PC-9 (cell line): ENCODE data around the gene VANGL1.
A peak's percentile ranks its signal among the peaks of the same experiment; 100 is the strongest.

ENCODE experiments used
- EZH2 ChIP-seq: fragments of 200-600 bp; sonication (generic); IDR thresholded peaks from 2 replicates; pipeline ENCODE4 v1.8.0; 2017; ENCODE audit warnings: antibody characterized with exemption, low read depth
- TF ChIP-seq, protein P1 (sequence below): fragments of 200-600 bp; sonication (generic); conservative IDR thresholded peaks from 2 replicates; pipeline ENCODE4 v1.6.1; 2017; ENCODE audit warnings: mixed run types, antibody characterized with exemption, mild to moderate bottlenecking, moderate library complexity

GRCh38 chr1:115717541-115717940, 75.8 kb downstream of the VANGL1 start:
- TF ChIP-seq, protein P1, sequence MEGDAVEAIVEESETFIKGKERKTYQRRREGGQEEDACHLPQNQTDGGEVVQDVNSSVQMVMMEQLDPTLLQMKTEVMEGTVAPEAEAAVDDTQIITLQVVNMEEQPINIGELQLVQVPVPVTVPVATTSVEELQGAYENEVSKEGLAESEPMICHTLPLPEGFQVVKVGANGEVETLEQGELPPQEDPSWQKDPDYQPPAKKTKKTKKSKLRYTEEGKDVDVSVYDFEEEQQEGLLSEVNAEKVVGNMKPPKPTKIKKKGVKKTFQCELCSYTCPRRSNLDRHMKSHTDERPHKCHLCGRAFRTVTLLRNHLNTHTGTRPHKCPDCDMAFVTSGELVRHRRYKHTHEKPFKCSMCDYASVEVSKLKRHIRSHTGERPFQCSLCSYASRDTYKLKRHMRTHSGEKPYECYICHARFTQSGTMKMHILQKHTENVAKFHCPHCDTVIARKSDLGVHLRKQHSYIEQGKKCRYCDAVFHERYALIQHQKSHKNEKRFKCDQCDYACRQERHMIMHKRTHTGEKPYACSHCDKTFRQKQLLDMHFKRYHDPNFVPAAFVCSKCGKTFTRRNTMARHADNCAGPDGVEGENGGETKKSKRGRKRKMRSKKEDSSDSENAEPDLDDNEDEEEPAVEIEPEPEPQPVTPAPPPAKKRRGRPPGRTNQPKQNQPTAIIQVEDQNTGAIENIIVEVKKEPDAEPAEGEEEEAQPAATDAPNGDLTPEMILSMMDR = peak; percentile 66
- no peak for TF ChIP-seq EZH2
